ENCODE measurements around the gene NDUFS2. TPM values are rescaled to one million over a fixed set of nuclear protein-coding genes. Genes with fewer than 3 reads are reported as not detected.

NDUFS2 gene
- total RNA-seq, 4 donors from 2014 or later, result 93.4 to 121 (median 100) TPM

DNA sequence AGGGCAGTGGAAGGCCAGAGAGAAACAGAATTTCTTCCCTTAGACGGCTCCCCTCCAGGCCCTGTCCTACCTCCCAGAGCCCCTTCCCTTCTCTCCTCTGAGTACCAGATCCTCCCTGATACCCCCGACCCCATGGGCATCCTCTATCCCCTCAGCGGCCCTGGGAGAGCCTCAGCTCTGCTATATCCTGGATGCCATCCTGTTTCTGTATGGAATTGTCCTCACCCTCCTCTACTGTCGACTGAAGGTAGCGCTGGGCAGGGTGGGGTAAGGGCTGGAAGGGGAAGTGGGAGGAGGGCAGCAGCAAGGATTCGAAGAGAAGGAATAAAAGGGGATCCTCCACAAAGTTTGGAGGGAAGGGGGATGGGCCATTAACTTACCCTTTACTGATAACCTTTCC is 15.7 kb downstream of the NDUFS2 start:
- peak overlapping the region in 3 of 4 donors; percentile 35 to 57 (median 57) for H3K27ac ChIP-seq
- ATAC-seq, result no peak
- no peaks in the 10 kb centered on the region for H3K27me3 ChIP-seq
- H3K4me1 ChIP-seq, result no peaks in the 10 kb centered on the region
- no peak for TF ChIP-seq POLR2A (IDR thresholded peaks at IDR 0.05)
- no peak for TF ChIP-seq EP300 (IDR thresholded peaks at IDR 0.05)
- no peak for TF ChIP-seq POLR2AphosphoS5 (IDR thresholded peaks at IDR 0.05)
- TF ChIP-seq CTCF (IDR thresholded peaks at IDR 0.05), result no peak
- H3K4me3 ChIP-seq, result peak overlapping the region in 1 of 2 donors; percentile 18
- no peaks in the 10 kb centered on the region for H3K9me3 ChIP-seq
- WGBS, 2 donors (ENCODE audit: low coverage in 1 of 2), result 65 to 100% methylated on average over 1 to 4 of the region's 6 CpGs
- H3K36me3 ChIP-seq, result peaks cover 9 to 28% of the 10 kb centered on the region in 2 donors

DNA sequence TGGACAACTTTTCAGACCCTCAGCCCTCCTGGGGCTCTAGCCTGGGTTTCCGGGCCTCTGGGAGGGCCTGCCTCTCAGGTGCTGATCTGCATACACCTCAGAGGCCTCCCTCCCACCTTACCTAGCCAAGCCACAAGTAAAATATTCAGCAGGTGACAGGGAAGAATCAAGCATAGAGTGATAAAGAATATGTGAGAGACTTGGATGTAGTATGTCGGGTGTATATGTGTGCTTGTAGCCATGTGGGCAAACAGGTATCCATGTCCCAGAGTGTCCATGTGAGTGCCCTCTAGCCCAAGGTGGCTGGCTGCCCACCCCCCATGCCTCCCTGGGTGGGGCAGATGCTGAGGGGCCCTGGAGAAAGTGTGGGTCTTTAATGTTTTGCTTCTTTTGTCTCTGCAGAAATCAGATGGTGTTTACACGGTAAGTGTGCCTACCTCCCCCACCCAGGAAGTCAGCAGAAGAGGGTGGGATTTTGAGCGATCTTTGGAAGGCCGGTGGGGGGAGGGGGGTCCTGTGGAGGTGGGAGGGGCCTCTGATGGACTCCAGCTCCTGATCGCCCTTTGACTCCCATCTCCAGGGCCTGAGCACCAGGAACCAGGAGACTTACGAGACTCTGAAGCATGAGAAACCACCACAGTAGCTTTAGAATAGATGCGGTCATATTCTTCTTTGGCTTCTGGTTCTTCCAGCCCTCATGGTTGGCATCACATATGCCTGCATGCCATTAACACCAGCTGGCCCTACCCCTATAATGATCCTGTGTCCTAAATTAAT is 16.3 kb downstream of the NDUFS2 start:
- Histone ChIP-seq H3K4me1 (no peaks in the 10 kb centered on the region), H3K36me3 (peaks cover 3 to 22% of the 10 kb centered on the region in 2 donors), H3K27me3 (no peaks in the 10 kb centered on the region), H3K9me3 (no peaks in the 10 kb centered on the region), H3K27ac (peak overlapping the region in 1 of 4 donors; percentile 57), H3K4me3 (peak overlapping the region in 1 of 2 donors; percentile 18)
- WGBS, 2 donors (ENCODE audit: low coverage in 1 of 2), result 82 to 93% methylated on average over 2 to 5 of the region's 8 CpGs
- no peak for ATAC-seq
- TF ChIP-seq CTCF (IDR thresholded peaks at IDR 0.05) (no peak), POLR2A (IDR thresholded peaks at IDR 0.05) (no peak), EP300 (IDR thresholded peaks at IDR 0.05) (no peak), POLR2AphosphoS5 (IDR thresholded peaks at IDR 0.05) (no peak)

DNA sequence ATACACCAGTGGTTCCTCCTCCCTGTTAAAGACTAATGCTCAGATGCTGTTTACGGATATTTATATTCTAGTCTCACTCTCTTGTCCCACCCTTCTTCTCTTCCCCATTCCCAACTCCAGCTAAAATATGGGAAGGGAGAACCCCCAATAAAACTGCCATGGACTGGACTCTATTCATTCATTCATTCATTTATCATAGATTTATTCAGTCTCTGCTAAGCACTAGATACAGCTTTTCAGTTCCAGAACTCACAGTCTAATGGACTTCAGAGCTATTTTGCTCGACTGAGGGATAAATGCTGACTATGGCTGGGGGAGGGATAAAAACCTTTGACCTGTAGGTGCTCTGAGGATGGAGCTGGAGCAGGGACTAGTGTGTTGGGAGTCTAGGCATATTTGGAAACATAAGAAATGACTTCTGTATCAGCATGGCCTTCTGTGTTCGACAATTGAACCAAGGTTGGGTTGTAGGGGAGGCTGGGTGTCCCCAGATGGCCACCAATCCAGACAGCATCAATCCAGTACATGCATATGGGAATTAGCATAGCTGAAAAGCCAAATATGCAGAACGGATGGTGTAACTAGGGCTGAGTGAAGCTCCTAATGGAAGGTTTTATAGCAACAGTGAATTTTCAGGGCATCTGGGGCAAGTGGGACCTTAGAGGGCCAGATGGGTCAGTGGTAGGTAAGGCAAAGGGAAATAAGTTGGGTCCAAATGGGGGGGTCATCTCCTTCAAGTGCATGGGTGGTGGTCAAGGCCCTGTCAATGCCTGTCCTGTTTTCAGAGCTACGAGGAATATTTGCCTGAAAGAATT is 17.1 kb downstream of the NDUFS2 start:
- WGBS, 2 donors (ENCODE audit: low coverage in 1 of 2), result 75 to 100% methylated on average over 1 to 5 of the region's 5 CpGs
- H3K4me3 ChIP-seq, result no peak overlapping the region
- no peaks in the 10 kb centered on the region for H3K9me3 ChIP-seq
- no peak for ATAC-seq
- peaks cover 0 to 14% of the 10 kb centered on the region in 2 donors for H3K36me3 ChIP-seq
- no peaks in the 10 kb centered on the region for H3K4me1 ChIP-seq
- no peaks in the 10 kb centered on the region for H3K27me3 ChIP-seq
- TF ChIP-seq POLR2AphosphoS5 (IDR thresholded peaks at IDR 0.05), result no peak
- no peak for TF ChIP-seq EP300 (IDR thresholded peaks at IDR 0.05)
- TF ChIP-seq POLR2A (IDR thresholded peaks at IDR 0.05), result no peak
- no peak for TF ChIP-seq CTCF (IDR thresholded peaks at IDR 0.05)
- no peak overlapping the region for H3K27ac ChIP-seq

GRCh38 chr1:161220002-161220401 is 17.8 kb downstream of the NDUFS2 start:
- Histone ChIP-seq H3K4me3 (no peak overlapping the region), H3K36me3 (peaks cover 0 to 7% of the 10 kb centered on the region in 2 donors), H3K27me3 (no peaks in the 10 kb centered on the region), H3K9me3 (no peaks in the 10 kb centered on the region), H3K4me1 (peaks cover 0 to 2% (median 0%) of the 10 kb centered on the region in 3 donors), H3K27ac (no peak overlapping the region)
- whole genome bisulfite sequencing, 2 donors (ENCODE audit: low coverage in 1 of 2), result 81% methylated on average over 3 to 5 of the region's 5 CpGs
- ATAC-seq, result no peak
- TF ChIP-seq EP300 (IDR thresholded peaks at IDR 0.05) (no peak), POLR2A (IDR thresholded peaks at IDR 0.05) (no peak), CTCF (IDR thresholded peaks at IDR 0.05) (no peak), POLR2AphosphoS5 (IDR thresholded peaks at IDR 0.05) (no peak)
